Fibroblast of pulmonary artery (primary cell): ENCODE data around the gene TAP2.

Experiments
- DNase-seq: peaks from one replicate; pipeline ENCODE4 v3.0.0-alpha.2; 2010; ENCODE audit warnings: low read depth
- H3K4me3 ChIP-seq: replicated peaks from 2 replicates; pipeline ENCODE4 v1.5.1; 2011; ENCODE audit warnings: low read depth, mild to moderate bottlenecking, control low read depth, low read length, moderate library complexity
- CTCF ChIP-seq: IDR thresholded peaks from 2 replicates; pipeline ENCODE4 v1.5.1; 2011; ENCODE audit warnings: mild to moderate bottlenecking, control low read depth, low read length, inconsistent platforms; ENCODE audit errors: missing control alignments

TAP2 gene

GRCh38 chr6:32833664-32834063, 4.9 kb downstream of the TAP2 start:
- H3K4me3 ChIP-seq: no peak overlapping the region
- TF ChIP-seq CTCF: no peak
- no peak for DNase-seq

DNA sequence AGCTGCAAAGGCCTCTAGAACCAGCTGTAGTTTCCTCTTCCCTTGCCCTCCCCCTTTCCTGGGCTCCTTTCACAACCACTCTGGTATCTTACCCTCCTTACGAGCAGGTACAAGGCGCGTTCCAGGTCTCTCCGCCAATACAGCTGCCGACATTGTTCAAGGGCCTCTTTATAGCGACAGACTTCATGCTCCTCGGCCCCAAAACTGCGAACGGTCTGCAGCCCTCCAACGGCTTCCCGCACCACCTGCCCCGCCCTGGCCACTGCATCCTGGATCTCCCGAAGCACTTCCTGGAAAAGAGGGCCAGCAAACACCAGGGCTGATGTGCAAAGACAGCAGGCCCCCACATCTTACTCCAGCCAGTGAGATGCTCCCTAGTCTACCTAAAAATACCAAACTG, 6.0 kb downstream of the TAP2 start:
- TF ChIP-seq CTCF: no peak
- no peak overlapping the region for H3K4me3 ChIP-seq
- no peak for DNase-seq

DNA sequence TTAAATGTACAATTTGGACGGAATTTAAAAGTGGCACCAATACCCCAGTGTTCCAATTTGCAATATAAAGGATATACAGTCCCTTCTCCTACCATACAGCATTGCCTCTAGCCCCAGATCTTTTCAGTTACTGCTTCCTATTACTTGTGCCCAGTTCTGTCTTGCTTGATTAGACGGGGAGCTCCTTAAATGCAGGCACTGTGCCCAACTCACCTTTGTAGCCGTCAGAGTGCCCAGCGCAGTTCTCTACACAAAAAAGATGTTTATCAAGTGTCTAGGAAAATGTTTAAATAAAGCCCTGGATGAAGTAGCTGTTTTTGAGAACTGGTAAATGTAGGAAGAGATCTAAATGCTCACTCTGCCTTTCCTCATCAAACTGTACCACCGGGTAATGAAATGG, 7.6 kb downstream of the TAP2 start:
- DNase-seq: no peak
- no peak for TF ChIP-seq CTCF
- no peak overlapping the region for H3K4me3 ChIP-seq

- no peak overlapping the region for H3K4me3 ChIP-seq
These were observed 8.5 kb downstream of the TAP2 start for GRCh38 chr6:32830017-32830416.

DNA sequence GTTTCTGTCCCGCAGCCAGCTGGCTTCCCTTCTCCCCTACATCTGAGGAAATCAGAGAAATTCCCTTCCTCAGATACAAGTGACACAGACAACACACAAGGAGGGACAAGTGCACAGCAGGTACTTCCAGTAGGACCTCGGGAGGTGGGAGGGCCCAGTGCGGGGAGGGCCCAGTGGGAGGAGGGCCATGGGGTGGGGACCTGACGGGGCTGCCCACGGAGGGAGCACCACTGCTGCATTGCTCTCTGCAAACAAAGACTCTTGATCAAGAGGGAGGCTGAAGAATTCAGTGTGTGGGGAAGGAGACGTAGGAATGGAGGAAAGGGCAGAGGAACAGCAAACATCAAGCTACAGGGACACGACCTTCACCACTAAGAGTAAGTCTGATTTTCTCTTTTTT, 9.0 kb downstream of the TAP2 start:
- no peak for DNase-seq
- H3K4me3 ChIP-seq: no peak overlapping the region
- TF ChIP-seq CTCF: no peak

More at GRCh38 chr6:32830017-32830416, 8.5 kb downstream of the TAP2 start:
- DNase-seq: no peak
- TF ChIP-seq CTCF: no peak

DNA sequence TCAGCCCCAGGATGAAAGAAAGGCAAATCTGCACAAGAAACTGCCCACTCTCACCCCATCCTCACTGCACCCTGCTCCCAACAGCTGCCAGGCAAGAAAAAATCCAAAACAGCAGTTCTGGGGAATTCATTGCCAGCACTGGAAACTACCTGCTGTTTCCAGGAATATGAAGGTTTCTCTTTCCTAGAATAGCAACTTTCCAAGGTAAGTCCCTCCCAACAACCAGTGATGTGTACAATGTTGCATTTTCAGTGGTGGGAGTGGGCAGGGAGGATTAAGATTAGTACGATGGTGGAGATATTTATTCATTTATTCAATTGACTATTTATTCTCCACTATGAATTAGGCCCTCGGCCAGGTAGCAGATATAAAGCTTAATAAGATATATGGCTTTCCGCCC, 11.5 kb downstream of the TAP2 start:
- no peak for DNase-seq
- TF ChIP-seq CTCF: no peak
- no peak overlapping the region for H3K4me3 ChIP-seq

DNA sequence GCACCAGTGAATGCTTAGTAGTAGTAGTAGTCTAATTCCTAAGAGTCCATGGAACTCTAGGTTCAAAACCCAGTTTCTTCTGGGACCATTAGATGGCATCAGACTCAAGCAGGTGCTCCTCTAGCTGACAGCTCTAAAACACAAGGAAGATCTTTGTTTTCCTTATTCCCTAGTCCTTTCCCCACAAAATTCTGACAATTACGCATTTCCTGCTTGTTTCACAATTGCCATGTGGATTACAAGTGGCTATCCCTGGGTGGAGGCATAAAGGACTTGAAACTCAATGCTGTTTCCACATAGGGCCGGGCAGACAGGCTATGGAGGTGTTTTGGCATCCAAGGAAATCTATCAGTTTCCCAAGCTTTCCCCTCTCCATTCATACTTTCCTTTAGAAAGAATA, 12.6 kb downstream of the TAP2 start:
- peak; percentile 49 for TF ChIP-seq CTCF
- no peak overlapping the region for H3K4me3 ChIP-seq
- peak; percentile 86 for DNase-seq
